ENCODE measurements around the gene FAM174C. TPM values are rescaled to one million over a fixed set of nuclear protein-coding genes. Genes with fewer than 3 reads are reported as not detected.

The FAM174C gene
- polyA plus RNA-seq, 1 of the 3 experiments (the other 2 are of a cell fraction), result 78.0 TPM

DNA sequence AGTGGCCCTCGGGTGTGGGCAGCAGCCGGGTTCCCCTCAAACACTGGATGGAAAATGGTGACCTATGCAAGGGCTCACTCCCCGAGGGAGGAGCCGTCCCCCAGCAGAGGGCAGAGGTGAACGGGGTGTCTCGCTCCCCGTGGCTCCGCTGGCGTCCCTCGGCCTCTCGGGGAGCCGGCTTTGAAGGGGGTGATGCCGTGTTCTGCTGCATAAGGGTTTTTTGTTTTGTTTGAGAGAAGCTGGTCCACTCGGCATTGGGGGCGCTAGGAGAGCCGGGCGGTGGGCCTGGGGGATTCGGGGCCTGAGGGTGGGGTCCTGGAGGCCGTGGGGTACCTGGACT is 14.3 kb downstream of the FAM174C start:
- WGBS (ENCODE audit: low lambda C conversion rate), result 79% methylated on average over 9 of the region's 19 CpGs
- Histone ChIP-seq H3K27ac (ENCODE audit: low read depth in 2 of 2, low read length in 1 of 2) (no peak overlapping the region), H3K4me3 (ENCODE audit: low read depth in 2 of 2, low read length in 1 of 2) (no peak overlapping the region), H3K27me3 (ENCODE audit: insufficient read depth) (no peaks in the 10 kb centered on the region), H3K36me3 (replicated peaks in 1 of 2; ENCODE audit: control insufficient read depth in 1 of 2, insufficient read depth in 2 of 2, low read length in 1 of 2) (no peaks in the 10 kb centered on the region), H2AFZ (ENCODE audit: low read depth) (no peak overlapping the region), H3K79me2 (ENCODE audit: insufficient read depth) (no peaks in the 10 kb centered on the region), H3K9ac (no peak overlapping the region), H3F3A (replicated peaks; ENCODE audit: insufficient read depth) (peaks cover 7% of the 10 kb centered on the region), H3K9me2 (no peaks in the 10 kb centered on the region), H4K20me1 (ENCODE audit: insufficient read depth) (no peaks in the 10 kb centered on the region), H3K9me3 (no peaks in the 10 kb centered on the region), H3K4me2 (no peak overlapping the region), H3K4me1 (ENCODE audit: control insufficient read depth in 1 of 2, insufficient read depth in 2 of 2, low read depth in 1 of 2, low read length in 1 of 2) (peaks cover 0 to 8% of the 10 kb centered on the region in 2 experiments; a peak in 1 of 4 replicates)
- no peak for DNase-seq
- TF ChIP-seq SIN3A (IDR thresholded peaks at IDR 0.05; ENCODE audit: borderline replicate concordance, low read depth, low read length) (no peak), RCOR1 (IDR thresholded peaks at IDR 0.05; ENCODE audit: low read length) (no peak), TEAD4 (IDR thresholded peaks at IDR 0.05; ENCODE audit: borderline replicate concordance, insufficient read depth) (no peak), JUND (IDR thresholded peaks at IDR 0.05) (no peak), YY1 (IDR thresholded peaks at IDR 0.05; ENCODE audit: low read depth) (no peak), FOXJ3 (CRISPR knock-in tag; IDR thresholded peaks at IDR 0.05) (no peak), MEF2A (IDR thresholded peaks at IDR 0.05; ENCODE audit: borderline replicate concordance, low read depth) (no peak), MXI1 (IDR thresholded peaks at IDR 0.05; ENCODE audit: low read depth, low read length) (no peak), RFX5 (IDR thresholded peaks at IDR 0.05; ENCODE audit: low read length) (no peak), FOXM1 (IDR thresholded peaks at IDR 0.05; ENCODE audit: low read depth) (no peak), ELF1 (IDR thresholded peaks at IDR 0.05) (no peak), RAD21 (IDR thresholded peaks at IDR 0.05; ENCODE audit: low read length) (no peak), SMC3 (IDR thresholded peaks at IDR 0.05; ENCODE audit: low read depth, low read length) (no peak), GABPA (IDR thresholded peaks at IDR 0.05; ENCODE audit: low read depth) (no peak), EZH2phosphoT487 (IDR thresholded peaks at IDR 0.05; ENCODE audit: borderline replicate concordance, low read depth) (no peak)
- TF ChIP-seq, protein P1, sequence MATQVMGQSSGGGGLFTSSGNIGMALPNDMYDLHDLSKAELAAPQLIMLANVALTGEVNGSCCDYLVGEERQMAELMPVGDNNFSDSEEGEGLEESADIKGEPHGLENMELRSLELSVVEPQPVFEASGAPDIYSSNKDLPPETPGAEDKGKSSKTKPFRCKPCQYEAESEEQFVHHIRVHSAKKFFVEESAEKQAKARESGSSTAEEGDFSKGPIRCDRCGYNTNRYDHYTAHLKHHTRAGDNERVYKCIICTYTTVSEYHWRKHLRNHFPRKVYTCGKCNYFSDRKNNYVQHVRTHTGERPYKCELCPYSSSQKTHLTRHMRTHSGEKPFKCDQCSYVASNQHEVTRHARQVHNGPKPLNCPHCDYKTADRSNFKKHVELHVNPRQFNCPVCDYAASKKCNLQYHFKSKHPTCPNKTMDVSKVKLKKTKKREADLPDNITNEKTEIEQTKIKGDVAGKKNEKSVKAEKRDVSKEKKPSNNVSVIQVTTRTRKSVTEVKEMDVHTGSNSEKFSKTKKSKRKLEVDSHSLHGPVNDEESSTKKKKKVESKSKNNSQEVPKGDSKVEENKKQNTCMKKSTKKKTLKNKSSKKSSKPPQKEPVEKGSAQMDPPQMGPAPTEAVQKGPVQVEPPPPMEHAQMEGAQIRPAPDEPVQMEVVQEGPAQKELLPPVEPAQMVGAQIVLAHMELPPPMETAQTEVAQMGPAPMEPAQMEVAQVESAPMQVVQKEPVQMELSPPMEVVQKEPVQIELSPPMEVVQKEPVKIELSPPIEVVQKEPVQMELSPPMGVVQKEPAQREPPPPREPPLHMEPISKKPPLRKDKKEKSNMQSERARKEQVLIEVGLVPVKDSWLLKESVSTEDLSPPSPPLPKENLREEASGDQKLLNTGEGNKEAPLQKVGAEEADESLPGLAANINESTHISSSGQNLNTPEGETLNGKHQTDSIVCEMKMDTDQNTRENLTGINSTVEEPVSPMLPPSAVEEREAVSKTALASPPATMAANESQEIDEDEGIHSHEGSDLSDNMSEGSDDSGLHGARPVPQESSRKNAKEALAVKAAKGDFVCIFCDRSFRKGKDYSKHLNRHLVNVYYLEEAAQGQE (IDR thresholded peaks at IDR 0.05; ENCODE audit: low read depth, low read length), result no peak
- TF ChIP-seq, protein P2, sequence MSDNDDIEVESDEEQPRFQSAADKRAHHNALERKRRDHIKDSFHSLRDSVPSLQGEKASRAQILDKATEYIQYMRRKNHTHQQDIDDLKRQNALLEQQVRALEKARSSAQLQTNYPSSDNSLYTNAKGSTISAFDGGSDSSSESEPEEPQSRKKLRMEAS (IDR thresholded peaks at IDR 0.05; ENCODE audit: low read depth), result no peak
- TF ChIP-seq, protein P3, sequence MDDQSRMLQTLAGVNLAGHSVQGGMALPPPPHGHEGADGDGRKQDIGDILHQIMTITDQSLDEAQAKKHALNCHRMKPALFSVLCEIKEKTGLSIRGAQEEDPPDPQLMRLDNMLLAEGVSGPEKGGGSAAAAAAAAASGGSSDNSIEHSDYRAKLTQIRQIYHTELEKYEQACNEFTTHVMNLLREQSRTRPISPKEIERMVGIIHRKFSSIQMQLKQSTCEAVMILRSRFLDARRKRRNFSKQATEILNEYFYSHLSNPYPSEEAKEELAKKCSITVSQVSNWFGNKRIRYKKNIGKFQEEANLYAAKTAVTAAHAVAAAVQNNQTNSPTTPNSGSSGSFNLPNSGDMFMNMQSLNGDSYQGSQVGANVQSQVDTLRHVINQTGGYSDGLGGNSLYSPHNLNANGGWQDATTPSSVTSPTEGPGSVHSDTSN (IDR thresholded peaks at IDR 0.05), result no peak
- TF ChIP-seq, protein P4, sequence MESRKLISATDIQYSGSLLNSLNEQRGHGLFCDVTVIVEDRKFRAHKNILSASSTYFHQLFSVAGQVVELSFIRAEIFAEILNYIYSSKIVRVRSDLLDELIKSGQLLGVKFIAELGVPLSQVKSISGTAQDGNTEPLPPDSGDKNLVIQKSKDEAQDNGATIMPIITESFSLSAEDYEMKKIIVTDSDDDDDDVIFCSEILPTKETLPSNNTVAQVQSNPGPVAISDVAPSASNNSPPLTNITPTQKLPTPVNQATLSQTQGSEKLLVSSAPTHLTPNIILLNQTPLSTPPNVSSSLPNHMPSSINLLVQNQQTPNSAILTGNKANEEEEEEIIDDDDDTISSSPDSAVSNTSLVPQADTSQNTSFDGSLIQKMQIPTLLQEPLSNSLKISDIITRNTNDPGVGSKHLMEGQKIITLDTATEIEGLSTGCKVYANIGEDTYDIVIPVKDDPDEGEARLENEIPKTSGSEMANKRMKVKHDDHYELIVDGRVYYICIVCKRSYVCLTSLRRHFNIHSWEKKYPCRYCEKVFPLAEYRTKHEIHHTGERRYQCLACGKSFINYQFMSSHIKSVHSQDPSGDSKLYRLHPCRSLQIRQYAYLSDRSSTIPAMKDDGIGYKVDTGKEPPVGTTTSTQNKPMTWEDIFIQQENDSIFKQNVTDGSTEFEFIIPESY (IDR thresholded peaks at IDR 0.05; ENCODE audit: borderline replicate concordance, low read depth), result no peak
- POLR2A ChIA-PET, result no interaction called here
- CTCF ChIA-PET, result interaction anchor here (0.9 kb wide), 1 partner anchor 23 kb away, joined by 3 read pairs; no protein-coding TSS in a partner anchor

Measured in SK-N-SH (cell line).